Small intestine (tissue), 16 donors: ENCODE data around the gene AGAP4. TPM values are rescaled to one million over a fixed set of nuclear protein-coding genes. Genes with fewer than 3 reads are reported as not detected.
"Not testable (repeated sequence)": the region's sequence is repeated elsewhere in the genome, so short reads cannot be mapped to it uniquely, and the experiment has no call there.

Source experiments
- DNase-seq, 2 donors: peaks; one replicate each; pipeline versions ENCODE4 v3.0.0 to v3.0.0-alpha.2; 2013
- FAIRE-seq: peaks from 2 replicates; lab custom pipeline; 2012; peaks lifted over from hg19 to GRCh38; lab: Jason Lieb, UNC
- H3K27ac ChIP-seq, 3 donors: one replicate each; pipeline ENCODE4 v1.5.1; 2013; ENCODE audit warnings: low read length in 2 of 3, mild to moderate bottlenecking in 2 of 3, control low read depth in 1 of 3, inconsistent platforms in 1 of 3, low read depth in 1 of 3, moderate library complexity in 1 of 3
- H3K27me3 ChIP-seq, 3 donors: one replicate each; pipeline ENCODE4 v1.6.1; 2013; ENCODE audit warnings: low read length in 3 of 3, inconsistent platforms in 1 of 3; ENCODE audit not compliant: control insufficient read depth in 3 of 3, insufficient read depth in 3 of 3
- H3K36me3 ChIP-seq, 3 donors: one replicate each; pipeline ENCODE4 v1.6.1; 2013; ENCODE audit warnings: low read length in 3 of 3, inconsistent platforms in 1 of 3, low read depth in 1 of 3, mild to moderate bottlenecking in 1 of 3, moderate library complexity in 1 of 3; ENCODE audit not compliant: control insufficient read depth in 3 of 3, insufficient read depth in 2 of 3
- H3K4me1 ChIP-seq, 3 donors: one replicate each; pipeline ENCODE4 v1.6.1; 2013; ENCODE audit warnings: low read length in 2 of 3, inconsistent platforms in 1 of 3, low read depth in 1 of 3, mild to moderate bottlenecking in 1 of 3, moderate library complexity in 1 of 3; ENCODE audit not compliant: control insufficient read depth in 3 of 3, insufficient read depth in 2 of 3
- H3K4me3 ChIP-seq, 3 donors: one replicate each; pipeline ENCODE4 v1.5.1; 2013; ENCODE audit warnings: low read length in 3 of 3, control low read depth in 1 of 3, inconsistent platforms in 1 of 3, low read depth in 1 of 3, mild to moderate bottlenecking in 1 of 3, moderate library complexity in 1 of 3
- H3K9me3 ChIP-seq, 2 donors: one replicate each; pipeline ENCODE4 v1.6.1; 2013; ENCODE audit warnings: low read depth in 1 of 2, low read length in 1 of 2; ENCODE audit not compliant: control insufficient read depth in 2 of 2, insufficient read depth in 1 of 2
- WGBS, 3 donors: extraction: QIAGEN DNeasy Blood & Tissue Kit; methylation state at CpG; one replicate each; pipeline ENCODE4 v1.1.7; 2013; 5-methylcytosine and 5-hydroxymethylcytosine counted together
- long read RNA-seq, 10 donors: transcript quantifications; one replicate each; lab custom pipeline, GENCODE V29; 2026
- polyA plus RNA-seq, 4 donors: library from polyadenylated mRNA; stranded (reverse) in 3 of 4; unstranded in 1 of 4; fragments of 200-250 nt in 3 of 4; fragments of 120-200 nt in 1 of 4; gene quantifications; one replicate each; pipeline versions ENCODE4 v1.2.1 to v1.2.3, GENCODE V29; 2013
- donor health status: healthy with polysubstance abuse.
- donor health status: control.
- donor health status: control.
- donor health status: Bipolar disorder and iron deficiency.
- donor health status: healthy.

The AGAP4 gene
- 10 to 100 TPM; 10.9 to 56.1 (median 24.3) TPM for polyA plus RNA-seq
- long read RNA-seq, donor 1 = 0 reads
- long read RNA-seq, donor 2, partial matches to known transcripts = 6 of 35 reads
- long read RNA-seq, donor 2, other reads (novel, unspliced or antisense) = 29 of 35 reads
- long read RNA-seq, donor 3 = 0 reads
- long read RNA-seq, donor 4 = 0 reads
- long read RNA-seq, donor 5 = 0 reads
- long read RNA-seq, donor 6, partial matches to known transcripts = 0 of 1 reads
- long read RNA-seq, donor 6, other reads (novel, unspliced or antisense) = 0 of 1 reads
- long read RNA-seq, donor 7 = 0 reads
- long read RNA-seq, donor 8 = 0 reads
- long read RNA-seq, donor 9 = 0 reads
- long read RNA-seq, donor 10 = 0 reads

DNA sequence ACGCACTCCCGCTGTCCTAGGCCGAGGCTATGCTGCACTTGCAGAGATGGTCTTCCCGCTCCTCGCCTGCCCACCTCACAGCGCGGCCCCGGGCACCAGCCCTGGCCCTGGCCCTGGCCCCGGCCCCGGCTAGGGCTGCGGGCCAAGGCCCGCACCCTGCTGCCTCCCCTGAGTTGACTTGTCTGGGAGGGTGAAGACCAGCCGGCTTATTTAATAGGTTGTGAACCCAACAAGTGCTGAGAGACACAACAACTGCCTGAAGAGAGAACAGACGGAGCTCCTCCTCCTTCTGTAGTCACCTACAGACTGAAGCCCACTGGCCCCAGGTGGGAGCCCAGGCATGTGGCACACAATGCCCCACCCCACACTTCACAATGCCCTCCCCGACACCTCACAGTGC lies at the start of gene AGAP4:
Gene AGAP4, minus strand, starts transcription at position 101 of the 400 bp plus-strand sequence. CDS start 153 bp downstream, outside the sequence.
- not testable (repeated sequence) for H3K9me3 ChIP-seq, DNase-seq, H3K27me3 ChIP-seq, H3K4me3 ChIP-seq, H3K4me1 ChIP-seq, H3K36me3 ChIP-seq, H3K27ac ChIP-seq, FAIRE-seq
- 87 to 100% (median 97%) methylated on average over 3 to 9 of the region's 15 CpGs for WGBS, 3 donors

DNA sequence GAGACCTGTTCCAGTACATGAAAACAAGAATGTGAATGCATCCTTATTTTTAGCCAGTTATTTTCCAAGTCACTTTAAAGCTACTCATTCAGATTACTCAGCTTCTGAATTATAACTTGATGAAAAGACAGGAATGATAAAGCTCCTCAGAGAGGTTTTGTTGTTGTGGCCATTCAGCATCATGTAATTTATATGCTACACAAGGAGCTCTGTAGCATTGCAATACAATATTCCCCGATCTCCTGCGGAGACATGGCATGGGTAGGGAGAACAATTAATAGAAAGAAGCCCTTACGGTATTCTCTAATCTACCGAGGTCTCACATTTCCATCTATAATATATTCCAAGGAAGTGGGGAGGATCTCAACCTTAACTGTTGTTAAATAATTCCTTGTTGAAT lies 43.4 kb upstream of the AGAP4 start:
- not testable (repeated sequence) for H3K27ac ChIP-seq, DNase-seq, H3K4me1 ChIP-seq, H3K27me3 ChIP-seq, FAIRE-seq, H3K4me3 ChIP-seq, H3K36me3 ChIP-seq, H3K9me3 ChIP-seq
- 88 to 97% (median 92%) methylated on average over 4 of the region's 4 CpGs for WGBS, 3 donors

GRCh38 chr10:45889539-45890230 lies 42.4 kb upstream of the AGAP4 start:
- 96 to 100% (median 97%) methylated on average over 1 of the region's 1 CpG for WGBS, 3 donors
- not testable (repeated sequence) for FAIRE-seq, DNase-seq, H3K4me1 ChIP-seq, H3K36me3 ChIP-seq, H3K27ac ChIP-seq, H3K4me3 ChIP-seq, H3K27me3 ChIP-seq, H3K9me3 ChIP-seq

GRCh38 chr10:45882880-45883279 lies 35.6 kb upstream of the AGAP4 start:
- DNase-seq, H3K27ac ChIP-seq, H3K36me3 ChIP-seq, H3K4me3 ChIP-seq, H3K9me3 ChIP-seq, H3K27me3 ChIP-seq, H3K4me1 ChIP-seq, FAIRE-seq: not testable (repeated sequence)
- no CpG with 5 or more reads among the region's 2 CpGs for WGBS, 3 donors

DNA sequence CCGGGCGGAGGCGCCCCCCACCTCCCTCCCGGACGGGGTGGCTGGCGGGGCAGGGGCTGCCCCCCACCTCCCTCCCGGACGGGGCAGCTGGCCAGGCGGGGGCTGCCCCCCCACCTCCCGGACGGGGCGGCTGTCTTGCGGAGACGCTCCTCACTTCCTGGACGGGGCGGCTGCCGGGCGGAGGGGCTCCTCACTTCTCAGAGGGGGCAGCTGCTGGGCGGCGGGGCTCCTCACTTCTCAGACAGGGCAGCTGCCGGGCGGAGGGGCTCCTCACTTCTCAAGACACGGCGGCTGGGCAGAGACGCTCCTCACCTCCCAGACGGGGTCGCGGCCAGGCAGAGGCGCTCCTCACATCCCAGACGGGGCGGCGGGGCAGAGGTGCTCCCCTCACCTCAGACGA lies 18.1 kb upstream of the AGAP4 start:
- not testable (repeated sequence) for H3K4me3 ChIP-seq, H3K36me3 ChIP-seq, H3K27me3 ChIP-seq, H3K9me3 ChIP-seq, FAIRE-seq, DNase-seq, H3K4me1 ChIP-seq, H3K27ac ChIP-seq
- WGBS, 3 donors = 97 to 98% (median 98%) methylated on average over 23 to 33 of the region's 33 CpGs

DNA sequence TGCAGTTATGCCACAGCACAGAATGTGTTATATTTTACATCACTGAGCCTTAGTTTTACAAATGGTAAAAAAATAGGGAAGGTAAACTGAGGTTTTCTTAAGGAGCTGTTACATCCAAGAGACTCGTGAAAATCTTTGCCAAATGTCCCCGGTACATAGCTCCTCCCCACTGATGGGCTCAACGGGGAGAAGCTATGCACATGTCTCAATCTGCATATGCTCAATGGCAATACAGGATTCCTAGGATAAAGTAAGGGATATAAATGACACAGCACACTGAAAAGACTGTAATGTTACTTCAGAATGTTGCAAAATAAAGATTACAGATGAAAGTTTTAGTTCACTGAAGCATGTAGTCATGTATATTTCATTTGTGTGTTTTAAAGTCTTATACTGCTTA lies 17.0 kb upstream of the AGAP4 start:
- 80 to 93% (median 88%) methylated on average over 3 of the region's 3 CpGs for WGBS, 3 donors
- not testable (repeated sequence) for H3K27me3 ChIP-seq, H3K4me3 ChIP-seq, H3K36me3 ChIP-seq, DNase-seq, H3K9me3 ChIP-seq, H3K4me1 ChIP-seq, H3K27ac ChIP-seq, FAIRE-seq

- WGBS, 3 donors = 87 to 100% (median 100%) methylated on average over 2 of the region's 2 CpGs
- not testable (repeated sequence) for H3K27ac ChIP-seq, FAIRE-seq, H3K9me3 ChIP-seq, H3K36me3 ChIP-seq, H3K27me3 ChIP-seq, H3K4me1 ChIP-seq, H3K4me3 ChIP-seq, DNase-seq
Observed at GRCh38 chr10:45863632-45864031, 16.3 kb upstream of the AGAP4 start.

- WGBS, 3 donors = 90 to 98% (median 96%) methylated on average over 4 of the region's 4 CpGs
- not testable (repeated sequence) for H3K4me1 ChIP-seq, FAIRE-seq, H3K9me3 ChIP-seq, H3K36me3 ChIP-seq, DNase-seq, H3K27ac ChIP-seq, H3K27me3 ChIP-seq, H3K4me3 ChIP-seq
Observed at GRCh38 chr10:45857931-45858330, 10.6 kb upstream of the AGAP4 start.
